Fibroblast of skin of right quadriceps (primary cell): ENCODE results near the gene KHNYN.
"Not testable (repeated sequence)": the region's sequence is repeated elsewhere in the genome, so short reads cannot be mapped to it uniquely, and the experiment has no call there.

Source experiments
- DNase-seq: peaks from one replicate; pipeline ENCODE4 v3.0.0-alpha.2; 2013

Gene KHNYN

DNA sequence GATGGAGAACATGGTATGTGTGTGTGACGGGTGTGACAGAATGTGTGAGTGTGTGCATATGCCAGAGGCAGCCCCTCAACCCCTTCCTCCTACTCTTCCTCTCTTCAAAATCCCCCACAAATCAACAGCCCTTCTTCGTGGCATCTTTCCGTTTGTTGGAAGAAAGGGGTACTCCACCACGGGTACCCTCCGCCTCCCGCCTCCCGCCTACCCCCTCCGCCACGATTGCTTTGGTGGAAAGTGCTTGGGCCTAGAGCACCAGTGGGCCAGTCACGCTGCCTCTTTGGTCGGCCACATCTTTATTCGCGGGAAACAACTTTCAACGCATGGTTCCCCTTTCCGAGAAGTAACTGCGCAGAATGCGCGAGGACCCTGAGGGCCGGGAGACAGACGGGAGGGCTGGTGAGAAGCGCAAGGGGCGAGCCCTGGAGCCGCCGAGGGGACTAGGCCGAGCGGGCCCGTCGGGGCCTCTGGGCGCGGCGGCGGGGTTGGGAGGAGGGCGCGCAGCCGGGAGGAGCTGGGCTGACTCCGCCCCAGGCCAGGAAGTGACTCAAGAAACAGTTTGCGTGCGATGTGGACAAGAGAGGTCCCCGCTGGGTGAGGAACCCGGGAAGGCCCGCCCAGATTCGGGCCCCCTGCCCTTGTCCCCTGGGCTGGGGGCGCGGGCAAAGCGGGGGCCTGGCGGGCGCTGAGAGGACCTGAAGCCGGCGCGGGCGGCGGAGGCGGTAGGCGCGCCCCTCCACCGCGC, at the start of gene KHNYN, which contains the start of gene CBLN3:
TSS of gene KHNYN (plus strand) at position 560 of the 748 bp plus-strand sequence. CDS start 777 bp downstream, outside the sequence.
TSS of gene CBLN3 (minus strand) at position 274 of the 748 bp plus-strand sequence. CDS start 614 bp downstream, outside the sequence.
- peak; percentile 94 for DNase-seq

DNA sequence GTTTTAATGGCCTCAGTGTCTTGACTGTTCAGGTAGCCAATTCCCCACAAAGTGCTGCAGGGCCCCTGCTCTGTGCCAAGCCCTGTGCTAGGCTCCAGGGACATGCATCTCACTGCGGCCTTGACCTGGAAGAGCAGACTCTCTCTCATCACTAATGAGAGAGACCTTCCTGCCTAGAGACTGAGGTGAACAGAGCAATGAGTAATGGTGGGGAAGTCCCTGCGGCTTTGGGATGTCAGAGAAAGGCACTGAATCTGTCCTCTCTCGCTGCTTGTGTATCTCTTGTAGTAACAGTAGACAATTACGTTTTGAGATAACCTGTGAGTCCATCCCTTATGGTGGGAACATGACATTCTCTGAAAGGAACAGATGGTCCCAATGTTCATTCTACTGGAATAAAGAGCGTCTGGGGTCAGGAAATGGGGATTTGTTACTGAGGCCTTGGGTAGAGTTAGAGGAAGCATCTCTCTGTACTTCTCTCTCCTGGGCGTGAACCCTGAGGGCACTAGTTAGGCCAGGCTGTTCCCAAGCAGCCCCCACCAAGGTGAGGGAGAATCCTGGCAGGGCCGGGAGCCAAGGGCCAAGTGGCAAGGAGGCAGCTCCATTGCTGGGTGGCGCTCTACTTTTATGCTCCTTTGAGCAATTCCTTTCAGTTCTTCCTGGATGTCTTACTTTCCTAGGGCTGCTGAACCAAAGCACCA, 48.2 kb upstream of the KHNYN start:
- DNase-seq = no peak

DNA sequence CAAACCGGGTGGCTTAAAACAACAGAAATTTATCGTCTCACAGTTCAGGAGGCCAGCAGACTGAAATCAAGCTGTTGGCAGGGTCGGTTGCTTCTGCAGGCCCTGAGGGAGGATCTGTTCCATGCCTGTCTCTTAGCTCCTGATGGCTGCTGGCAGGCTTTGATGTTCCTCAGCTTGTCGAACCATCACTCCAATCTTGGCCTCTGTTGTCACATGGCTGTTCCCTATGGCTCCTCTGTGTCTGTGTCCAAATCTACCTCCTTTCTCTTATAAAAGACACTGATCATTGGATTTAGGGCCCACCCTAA, 47.7 kb upstream of the KHNYN start:
- DNase-seq = no peak

DNA sequence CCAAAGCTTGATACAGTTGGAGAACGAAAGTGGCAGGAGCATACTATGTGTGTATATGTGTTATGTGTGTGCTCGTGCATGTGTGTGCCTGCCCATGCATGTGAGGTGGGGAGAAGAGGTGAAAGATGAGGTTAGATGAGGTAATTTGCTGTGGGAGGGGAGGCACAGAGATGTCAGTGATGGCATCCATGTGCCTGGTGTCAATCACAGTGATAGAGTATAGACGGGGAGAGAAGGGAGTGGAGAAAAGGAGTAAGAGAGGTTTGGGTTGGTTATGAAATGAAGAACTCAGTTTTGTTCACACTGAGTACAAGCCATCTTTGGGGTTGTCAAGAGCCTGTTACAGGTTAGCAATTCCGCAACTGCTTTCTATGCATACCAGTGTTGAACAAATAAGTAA, 45.6 kb upstream of the KHNYN start:
- no peak for DNase-seq

DNA sequence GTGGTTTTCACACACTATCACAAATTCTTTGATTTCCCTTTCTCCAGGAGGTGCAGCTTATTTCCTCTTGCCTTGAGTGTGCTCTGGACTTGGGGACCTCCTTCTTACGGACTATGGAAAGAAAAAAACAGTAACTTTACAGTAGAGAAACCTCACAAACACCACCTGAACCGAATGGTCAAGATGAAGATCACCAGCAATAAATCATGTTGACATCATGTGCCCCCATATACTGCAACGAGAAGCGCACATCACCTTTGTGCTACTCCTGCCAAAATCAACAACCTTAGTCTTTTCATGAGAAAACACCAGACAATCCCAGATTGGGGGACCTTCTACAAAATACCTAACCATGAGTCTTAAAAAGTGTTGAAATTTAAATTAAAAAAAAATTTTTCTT, 44.2 kb upstream of the KHNYN start:
- no peak for DNase-seq

DNA sequence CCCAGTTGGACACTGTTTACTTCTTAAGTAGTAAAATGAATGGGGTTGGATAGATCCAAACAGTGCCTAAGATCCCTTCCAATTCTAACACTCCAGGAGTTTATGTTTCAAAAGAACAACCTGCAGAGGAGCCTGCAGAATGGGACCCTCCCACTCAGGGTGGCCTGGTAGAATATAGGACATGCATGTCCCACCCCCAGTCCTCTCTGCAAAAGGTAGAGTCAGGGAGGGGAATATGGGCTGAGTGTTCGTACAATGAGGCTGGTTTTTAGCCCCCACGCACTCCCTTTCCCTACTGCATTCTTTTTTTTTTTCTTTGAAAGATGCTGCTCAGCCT, 42.8 kb upstream of the KHNYN start:
- DNase-seq = no peak

DNA sequence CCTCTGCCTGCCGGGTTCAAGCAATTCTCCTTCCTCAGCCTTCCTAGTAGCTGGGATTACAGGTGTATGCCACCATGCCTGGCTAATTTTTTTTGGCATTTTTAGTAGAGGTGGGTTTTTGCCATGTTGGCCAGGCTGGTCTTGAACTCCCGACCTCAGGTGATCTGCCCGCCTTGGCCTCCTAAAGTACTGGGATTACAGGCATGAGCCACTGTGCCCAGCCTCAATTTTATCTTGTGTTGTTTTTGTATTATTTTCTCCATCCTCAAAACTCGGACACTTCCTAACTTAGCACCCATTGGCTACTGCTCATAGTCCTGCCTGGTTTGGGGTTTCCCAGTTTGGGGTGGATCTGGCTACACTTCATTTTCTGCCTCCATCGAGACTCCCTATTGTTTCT, 42.2 kb upstream of the KHNYN start:
- DNase-seq = not testable (repeated sequence)

DNA sequence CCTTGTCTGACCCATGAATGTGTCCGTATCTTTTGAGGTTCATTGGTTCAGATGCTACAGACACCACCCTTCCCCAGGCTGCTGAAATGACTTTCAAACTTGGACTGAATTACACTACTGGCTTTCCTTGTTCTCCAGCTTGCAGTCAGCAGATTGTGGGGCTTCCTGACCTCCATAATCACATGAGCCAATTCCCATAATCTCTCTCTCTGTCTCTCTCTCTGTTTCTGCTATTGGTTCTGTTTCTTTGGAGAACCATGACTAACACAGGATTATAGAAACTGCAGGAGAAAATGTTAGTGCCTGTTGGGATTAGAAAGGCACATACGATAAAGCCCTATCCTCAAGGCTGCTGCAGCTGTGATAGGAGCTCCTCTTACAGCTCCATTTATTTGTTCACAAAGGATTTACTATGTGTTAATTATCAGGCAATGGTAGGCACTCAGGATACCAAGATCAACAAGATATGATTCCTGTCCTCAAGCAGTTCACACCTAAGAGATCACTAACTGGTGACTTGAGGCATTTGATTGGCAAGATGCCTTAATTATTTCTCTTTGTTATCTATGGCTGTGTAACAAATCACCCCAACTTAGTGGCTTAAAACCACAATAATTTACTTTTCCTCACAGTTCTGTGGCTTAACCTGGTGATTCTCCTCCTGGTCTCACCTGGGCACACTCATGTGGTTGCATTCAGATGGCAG, 41.1 kb upstream of the KHNYN start:
- no peak for DNase-seq

DNA sequence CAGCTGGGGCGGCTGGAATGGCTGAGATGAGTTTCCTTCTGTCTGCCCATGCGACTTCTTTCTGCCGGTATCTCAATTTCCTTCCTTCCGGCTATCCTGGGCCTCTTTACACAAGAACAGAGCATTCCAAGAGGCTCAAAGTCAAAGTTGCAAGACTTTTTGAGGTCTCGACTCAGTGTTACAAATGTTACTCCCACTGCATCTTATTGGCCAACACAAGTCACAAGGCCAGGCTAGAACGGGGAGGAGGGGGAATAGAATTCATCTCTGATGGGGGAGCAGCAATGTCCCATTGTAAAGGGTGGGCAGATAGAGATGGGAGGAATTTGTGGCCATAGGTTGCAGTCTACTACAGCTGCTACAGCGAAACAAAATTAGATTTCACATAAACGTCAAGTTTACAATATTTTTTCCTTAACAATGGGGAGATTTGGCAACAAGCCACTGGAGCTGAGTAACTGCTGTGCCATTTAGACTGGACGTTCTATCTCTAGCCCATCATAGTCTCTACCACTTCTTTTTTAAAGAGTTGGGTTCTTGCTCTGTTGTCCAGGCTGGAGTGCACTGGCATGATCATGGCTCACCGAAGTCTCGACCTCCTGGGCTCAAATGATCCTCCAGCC, 40.4 kb upstream of the KHNYN start:
- no peak for DNase-seq

DNA sequence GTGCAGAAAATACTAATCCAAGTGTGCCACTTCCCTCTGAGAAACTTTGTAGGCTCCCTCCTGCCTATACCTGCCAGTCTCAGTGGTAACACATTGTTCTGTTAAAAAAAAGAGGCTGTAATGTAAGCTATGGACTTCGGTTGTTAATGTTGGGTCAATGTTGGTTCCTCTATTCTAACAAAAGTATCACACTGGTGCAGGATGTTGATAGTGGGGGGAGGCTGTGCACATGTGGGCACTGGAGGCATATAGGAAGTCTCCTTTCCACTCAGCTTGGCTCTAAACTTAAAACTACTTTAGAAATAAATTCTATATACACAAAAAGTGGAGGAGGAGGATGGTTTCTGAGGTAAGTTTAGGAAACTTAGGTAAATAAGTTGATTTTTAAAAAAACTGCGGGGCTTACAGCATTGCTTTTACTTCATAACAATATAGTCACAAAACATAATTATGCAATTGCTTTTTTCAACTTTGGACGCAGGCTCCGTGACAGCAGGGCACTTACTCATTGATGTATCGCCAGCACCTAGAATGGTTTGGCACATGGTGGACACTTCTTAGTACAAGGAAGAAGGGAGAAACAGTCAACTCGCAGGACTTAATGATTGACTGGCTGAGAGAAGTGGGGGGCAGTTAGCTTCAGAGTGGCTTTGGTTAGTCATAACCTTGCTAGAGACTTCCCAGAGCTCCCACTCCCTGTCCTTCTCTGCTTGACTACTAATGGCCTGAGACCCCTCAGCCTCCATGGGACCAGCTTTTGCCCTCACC, 38.9 kb upstream of the KHNYN start:
- no peak for DNase-seq

DNA sequence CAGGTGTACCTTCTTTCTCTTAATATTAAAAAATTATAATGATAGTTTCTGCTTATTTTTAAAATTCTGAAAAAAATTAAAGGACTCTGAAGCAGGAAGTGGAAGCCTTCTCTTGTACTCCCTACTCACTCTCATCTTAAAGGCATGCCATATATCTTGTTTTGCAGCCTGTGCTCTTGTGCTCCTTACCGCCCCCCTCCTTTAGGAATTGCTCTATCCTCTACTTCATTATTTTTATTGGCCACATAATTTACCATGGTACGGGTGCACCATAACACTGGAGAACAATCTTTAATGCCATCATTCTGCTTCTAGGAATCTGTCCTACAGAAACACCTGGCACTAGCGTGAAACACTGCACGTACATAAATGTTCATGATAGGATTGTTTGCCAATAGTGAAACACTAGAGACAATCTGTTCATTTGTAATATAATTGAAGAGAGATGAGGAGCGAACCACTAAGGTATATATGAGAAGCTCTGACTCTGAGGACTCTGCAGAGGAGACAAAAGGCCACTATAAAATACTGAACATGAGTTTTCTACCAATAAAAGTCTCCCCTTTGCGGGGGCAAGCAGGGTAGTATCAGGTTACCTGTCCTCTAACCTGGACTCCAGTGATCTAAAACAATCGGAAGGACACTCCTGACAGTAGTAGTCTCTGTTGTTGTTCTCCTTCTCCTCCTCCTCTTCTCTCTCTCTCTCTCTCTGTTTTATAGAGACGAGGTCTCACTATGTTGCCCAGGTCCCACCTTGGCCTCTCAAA, 37.2 kb upstream of the KHNYN start:
- DNase-seq = peak; percentile 47

DNA sequence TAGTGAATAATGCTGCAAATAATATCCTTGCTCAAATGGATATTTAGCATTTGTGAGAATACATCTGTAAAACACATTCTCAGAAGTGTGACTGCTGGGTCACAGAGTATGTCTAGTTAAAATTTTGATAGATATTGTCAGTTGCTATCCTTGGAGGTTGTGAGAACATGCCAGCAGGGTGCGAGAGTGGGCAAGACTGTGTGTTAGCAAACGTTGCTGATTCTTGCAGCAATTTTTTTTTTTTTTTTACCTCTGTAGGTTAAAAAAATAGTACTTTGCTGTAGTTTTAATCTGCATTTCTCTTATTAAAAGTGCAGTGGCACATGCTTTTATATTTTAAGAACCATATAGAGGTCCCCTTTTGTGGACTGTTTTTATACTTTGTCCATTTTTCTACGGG, 35.5 kb upstream of the KHNYN start:
- no peak for DNase-seq

DNA sequence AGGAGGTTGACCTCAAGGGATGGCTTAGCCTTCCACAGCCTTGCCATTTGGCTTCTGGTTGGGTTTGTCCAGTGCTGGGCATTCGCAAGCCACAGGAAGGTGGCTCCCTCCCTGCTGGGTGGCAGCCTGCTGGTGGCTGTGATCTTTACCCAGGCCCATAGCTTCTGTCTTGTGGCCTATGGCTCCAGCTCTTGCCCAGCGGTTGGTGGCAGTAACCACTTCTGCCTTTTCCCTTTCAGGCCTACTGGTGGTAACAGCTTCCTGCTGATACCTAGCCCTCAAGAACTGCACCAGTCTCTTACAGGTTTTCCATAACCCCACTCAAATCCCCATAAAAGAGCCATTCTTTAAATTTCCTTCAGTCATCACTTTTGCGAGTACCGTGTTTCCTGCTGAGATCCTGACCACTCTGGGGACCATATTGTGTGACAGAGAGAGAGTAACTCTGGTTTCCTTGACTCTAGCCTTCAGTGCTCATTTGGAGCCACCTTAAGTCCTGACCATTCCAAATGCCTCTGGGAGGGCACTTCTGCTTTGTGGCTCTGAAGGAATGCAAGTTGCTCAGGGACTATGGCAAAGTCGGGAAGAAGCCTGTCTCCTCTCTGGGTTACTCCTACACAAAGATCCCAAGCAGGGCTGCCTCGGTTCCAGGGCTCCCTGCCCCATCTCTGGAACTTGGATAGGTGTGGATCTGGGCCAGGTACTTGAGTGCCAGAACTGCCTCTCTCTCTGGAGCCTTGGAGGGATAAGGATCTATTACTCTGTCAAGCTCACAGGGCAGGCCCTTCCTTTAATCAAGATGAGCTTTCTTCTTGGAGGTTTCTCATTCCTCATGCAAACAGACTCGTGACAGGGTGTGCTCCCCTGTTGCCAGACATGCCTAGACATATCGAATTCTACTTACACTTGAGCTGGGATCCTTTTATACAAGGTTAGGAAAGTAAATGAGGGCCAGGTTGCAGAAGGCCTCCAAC, 33.9 kb upstream of the KHNYN start:
- DNase-seq = no peak

DNA sequence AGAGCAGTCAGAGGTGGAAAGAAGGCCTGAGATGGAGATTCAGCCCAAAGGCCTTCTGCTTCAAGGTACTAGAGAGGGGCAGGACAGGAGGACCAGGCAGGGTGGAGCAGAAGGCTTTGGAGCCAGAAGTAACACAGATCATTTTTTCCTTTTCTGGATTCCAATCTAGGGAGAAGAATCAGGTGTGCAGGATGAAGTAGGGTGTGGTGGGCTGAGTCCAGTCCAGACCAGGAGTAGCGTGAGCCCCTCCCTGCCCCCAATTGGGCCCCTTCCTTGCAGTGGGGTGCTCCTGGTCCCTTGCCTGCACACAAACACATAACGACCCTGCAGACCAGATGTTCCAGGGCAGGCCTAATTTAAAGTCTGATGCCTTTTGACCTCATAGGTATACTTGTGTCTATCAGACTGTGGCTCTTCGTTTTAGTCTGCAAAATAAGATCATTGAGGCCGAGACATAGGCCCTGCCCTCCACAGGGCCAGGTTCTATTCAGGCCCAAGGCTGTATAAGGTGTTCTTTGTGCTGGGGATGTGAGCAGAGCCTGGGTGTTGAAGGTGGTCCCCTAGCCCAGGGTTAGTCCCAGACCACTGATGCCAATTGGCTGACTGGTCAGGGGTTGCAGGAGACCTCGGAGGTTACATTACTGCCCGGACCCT, 32.0 kb upstream of the KHNYN start:
- no peak for DNase-seq

DNA sequence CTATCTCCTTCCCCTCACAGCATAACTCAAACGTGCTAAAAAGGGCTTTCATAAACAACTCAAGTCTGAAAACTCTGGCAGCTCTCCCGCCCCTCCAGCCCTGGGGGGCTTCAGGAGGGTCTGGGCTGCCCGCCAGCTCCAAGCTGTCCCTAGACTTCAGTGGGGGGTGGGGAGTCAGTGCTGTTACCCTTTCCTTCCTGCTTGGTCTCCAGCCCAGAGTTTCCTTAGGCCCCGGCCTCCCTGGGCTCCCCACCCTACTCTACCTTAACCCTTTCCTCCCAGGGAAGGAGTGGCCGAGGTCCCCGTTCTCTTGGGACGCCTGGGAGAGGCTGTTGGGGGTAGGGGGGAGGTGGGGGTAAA, 31.5 kb upstream of the KHNYN start:
- DNase-seq = peak; percentile 32

DNA sequence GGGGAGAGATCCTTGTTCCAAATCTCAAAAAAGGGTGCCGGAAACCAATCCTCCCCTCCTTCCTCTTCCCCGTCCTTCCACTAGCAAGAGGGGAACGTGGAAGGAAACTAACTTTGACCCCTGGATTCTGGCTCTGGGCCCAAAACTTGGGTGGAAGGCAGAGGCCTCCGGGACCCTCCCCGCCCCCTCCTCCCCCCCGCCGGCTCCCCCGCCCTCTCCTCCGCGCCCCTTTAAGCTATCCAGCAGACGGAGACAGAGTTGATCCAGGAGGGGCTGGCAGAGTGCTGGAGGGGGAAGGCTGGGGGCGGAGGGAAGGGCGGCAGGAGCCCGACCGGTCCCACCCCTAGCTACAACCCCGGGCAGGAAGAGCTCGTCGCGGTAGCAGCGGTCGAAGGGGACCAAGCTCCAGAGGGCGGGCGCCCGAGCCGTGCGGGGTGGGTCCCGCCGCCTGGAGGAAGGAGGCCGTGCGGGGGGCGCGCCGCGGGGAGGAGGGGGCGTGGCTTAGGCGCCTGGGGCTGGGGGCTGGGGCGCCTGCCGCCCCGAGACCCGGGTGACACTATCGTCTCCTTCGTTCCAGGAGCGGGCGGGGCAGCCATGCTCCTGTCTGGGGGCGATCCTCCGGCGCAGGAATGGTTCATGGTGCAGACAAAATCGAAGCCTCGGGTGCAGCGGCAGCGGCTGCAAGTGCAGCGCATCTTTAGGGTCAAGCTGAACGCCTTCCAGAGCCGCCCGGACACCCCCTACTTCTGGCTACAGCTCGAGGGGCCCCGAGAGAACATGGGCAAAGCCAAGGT, 30.9 kb upstream of the KHNYN start, which contains the start of gene NYNRIN:
TSS of gene NYNRIN (plus strand) at position 351 of the 794 bp plus-strand sequence. CDS start at position 595, 244 bp downstream.
- DNase-seq = peak; percentile 55

DNA sequence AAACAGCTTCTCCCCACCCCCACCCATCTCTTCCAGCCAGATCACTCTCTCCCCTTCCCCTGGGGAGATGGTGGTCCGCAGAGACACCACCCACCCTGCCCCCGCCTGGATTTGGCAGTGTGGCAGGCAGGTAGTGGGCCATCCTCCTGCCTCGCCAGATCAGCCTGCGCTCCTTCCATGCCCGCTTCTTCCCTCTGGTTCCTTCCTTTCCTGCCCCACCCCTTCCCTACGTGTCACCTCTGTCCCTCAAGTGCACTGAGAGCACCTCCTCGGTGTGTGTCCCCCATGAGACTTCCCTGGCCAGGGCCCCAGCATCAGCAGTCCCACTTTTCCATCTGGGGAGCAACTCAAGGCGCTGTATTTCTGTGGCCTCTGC, 30.3 kb upstream of the KHNYN start:
- no peak for DNase-seq

DNA sequence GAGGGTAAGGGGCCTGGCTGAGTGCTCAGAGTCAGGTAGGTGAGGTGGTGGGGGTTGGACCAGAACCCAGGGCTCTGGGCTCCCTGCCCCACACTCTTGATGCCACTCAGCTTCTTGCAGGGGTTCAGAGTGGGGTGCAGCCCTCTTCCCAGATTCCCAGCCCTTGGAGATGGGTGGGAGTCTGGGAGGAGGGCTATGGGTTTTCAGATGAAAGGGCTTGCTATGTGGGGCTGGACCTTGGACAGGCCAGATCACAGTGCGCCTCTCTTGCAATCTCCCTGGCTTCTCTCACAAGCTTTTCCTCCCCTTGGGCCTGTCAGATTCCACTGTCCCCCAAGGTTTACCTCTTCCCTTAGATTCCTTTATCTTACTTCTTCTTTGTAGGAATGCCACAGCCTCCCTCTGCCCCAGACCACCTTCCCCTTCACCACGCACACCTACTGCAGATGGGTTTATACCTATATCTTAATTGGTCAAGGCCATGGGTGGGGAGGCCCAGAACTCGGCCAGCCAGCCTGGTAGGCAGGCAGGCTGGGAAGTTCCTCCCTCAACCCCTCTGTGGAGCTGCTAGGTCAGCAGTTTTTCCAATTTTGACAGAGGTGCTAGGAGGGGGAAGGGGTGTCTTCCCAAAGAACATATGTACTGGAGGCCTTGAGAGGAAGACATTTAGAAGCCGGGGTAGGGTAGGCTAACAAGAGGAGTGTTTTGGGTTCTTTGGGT, 29.6 kb upstream of the KHNYN start:
- DNase-seq = no peak
